Hepatocyte (in vitro differentiated cells): Measurements from ENCODE around the gene AFAP1L2. TPM values are rescaled to one million over a fixed set of nuclear protein-coding genes. Genes with fewer than 3 reads are reported as not detected.

ENCODE experiments used
- DNase-seq: peaks from one replicate; pipeline ENCODE4 v3.0.0-alpha.2; 2016; ENCODE audit warnings: low spot score
- H2AFZ ChIP-seq: fragments of 200-600 bp; sonication (generic); 2 replicates; pipeline ENCODE4 v1.6.0; 2016; ENCODE audit warnings: antibody characterized with exemption, mild to moderate bottlenecking
- H3K27ac ChIP-seq: fragments of 200-600 bp; sonication (generic); 2 replicates; pipeline ENCODE4 v1.5.1; 2016; ENCODE audit warnings: mild to moderate bottlenecking
- H3K27me3 ChIP-seq: fragments of 200-600 bp; sonication (generic); 2 replicates; pipeline ENCODE4 v1.6.1; 2016
- H3K36me3 ChIP-seq: fragments of 200-600 bp; sonication (generic); replicated peaks from 2 replicates; pipeline ENCODE4 v1.5.1; 2016; ENCODE audit warnings: low read depth; ENCODE audit not compliant: insufficient read depth
- H3K4me1 ChIP-seq: fragments of 200-600 bp; sonication (generic); 2 replicates; pipeline ENCODE4 v1.5.1; 2016; ENCODE audit warnings: mild to moderate bottlenecking, moderate library complexity; ENCODE audit not compliant: insufficient read depth
- H3K4me2 ChIP-seq: fragments of 200-600 bp; sonication (generic); 2 replicates; pipeline ENCODE4 v1.6.0; 2016
- H3K4me3 ChIP-seq: fragments of 200-600 bp; sonication (generic); 2 replicates; pipeline ENCODE4 v1.5.1; 2016; ENCODE audit warnings: mild to moderate bottlenecking
- H3K79me2 ChIP-seq: fragments of 200-600 bp; sonication (generic); 2 replicates; pipeline ENCODE4 v1.6.0; 2017; ENCODE audit warnings: mild to moderate bottlenecking
- H3K9me2 ChIP-seq: fragments of 200-600 bp; sonication (generic); replicated peaks from 2 replicates; pipeline ENCODE4 v1.6.0; 2017; ENCODE audit warnings: mild to moderate bottlenecking; ENCODE audit not compliant: insufficient read depth
- H3K9me3 ChIP-seq: fragments of 200-600 bp; sonication (generic); 2 replicates; pipeline ENCODE4 v1.5.1; 2016; ENCODE audit warnings: low read depth, mild to moderate bottlenecking
- H4K20me1 ChIP-seq: fragments of 200-600 bp; sonication (generic); 2 replicates; pipeline ENCODE4 v1.6.0; 2016; ENCODE audit warnings: mild to moderate bottlenecking; ENCODE audit not compliant: insufficient read depth, poor library complexity, severe bottlenecking
- EZH2 ChIP-seq: fragments of 200-600 bp; sonication (generic); IDR thresholded peaks from 2 replicates; pipeline ENCODE4 v1.6.1; 2016; ENCODE audit warnings: antibody characterized with exemption, mild to moderate bottlenecking, borderline replicate concordance
- EZH2phosphoT487 ChIP-seq: fragments of 200-600 bp; sonication (generic); IDR thresholded peaks from one replicate; pipeline ENCODE4 v1.6.1; 2018; ENCODE audit warnings: antibody characterized with exemption, mild to moderate bottlenecking, low read depth, moderate library complexity; ENCODE audit not compliant: unreplicated experiment, severe bottlenecking
- WGBS: methylation state at CpG from one replicate; pipeline ENCODE4 v1.1.6; 2016; ENCODE audit warnings: low lambda C conversion rate; ENCODE audit errors: missing lambda C conversion rate; 5-methylcytosine and 5-hydroxymethylcytosine counted together
- polyA plus RNA-seq: library from polyadenylated mRNA; unstranded; fragments of >200 nt; fragmentation: Nextera tagmentation; extraction: Ambion mirVana; gene quantifications from 2 replicates; pipeline ENCODE4 v1.2.1, GENCODE V29; 2016
- total RNA-seq: library from RNA; depleted of rRNA; stranded (reverse); fragments of >200 nt; gene quantifications from 2 replicates; pipeline ENCODE4 v1.2.3, GENCODE V29; 2014
- TF ChIP-seq, protein P1 (sequence below): fragments of 200-600 bp; sonication (generic); IDR thresholded peaks from 2 replicates; pipeline ENCODE4 v1.5.1; 2016; ENCODE audit warnings: antibody characterized with exemption, mild to moderate bottlenecking; ENCODE audit not compliant: poor library complexity

AFAP1L2 gene
- total and polyA plus RNA-seq, 2 experiments from 2014 or later, result 6.1 to 9.6 TPM

DNA sequence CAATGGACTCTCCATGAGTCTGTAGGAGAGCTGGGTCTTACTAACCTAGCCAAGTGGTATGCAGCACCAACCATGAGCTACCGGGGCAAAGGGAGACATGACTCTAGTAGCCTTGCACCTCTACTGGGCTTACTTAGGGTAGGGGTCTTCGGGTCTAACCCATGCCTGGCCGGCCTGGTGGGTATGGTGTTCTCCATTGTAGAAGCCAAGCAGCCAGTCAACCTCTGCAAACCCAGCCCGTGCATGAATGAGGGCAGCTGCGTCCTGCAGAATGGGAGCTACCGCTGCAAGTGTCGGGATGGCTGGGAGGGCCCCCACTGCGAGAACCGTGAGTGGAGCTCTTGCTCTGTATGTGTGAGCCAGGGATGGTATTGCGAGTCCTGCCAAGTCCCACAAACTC is 114.3 kb downstream of the AFAP1L2 start:
- no peak overlapping the region for H3K27ac ChIP-seq
- H3K27me3 ChIP-seq, result no peaks in the 10 kb centered on the region
- H3K4me2 ChIP-seq, result no peak overlapping the region
- no peak for TF ChIP-seq EZH2phosphoT487
- TF ChIP-seq, protein P1, sequence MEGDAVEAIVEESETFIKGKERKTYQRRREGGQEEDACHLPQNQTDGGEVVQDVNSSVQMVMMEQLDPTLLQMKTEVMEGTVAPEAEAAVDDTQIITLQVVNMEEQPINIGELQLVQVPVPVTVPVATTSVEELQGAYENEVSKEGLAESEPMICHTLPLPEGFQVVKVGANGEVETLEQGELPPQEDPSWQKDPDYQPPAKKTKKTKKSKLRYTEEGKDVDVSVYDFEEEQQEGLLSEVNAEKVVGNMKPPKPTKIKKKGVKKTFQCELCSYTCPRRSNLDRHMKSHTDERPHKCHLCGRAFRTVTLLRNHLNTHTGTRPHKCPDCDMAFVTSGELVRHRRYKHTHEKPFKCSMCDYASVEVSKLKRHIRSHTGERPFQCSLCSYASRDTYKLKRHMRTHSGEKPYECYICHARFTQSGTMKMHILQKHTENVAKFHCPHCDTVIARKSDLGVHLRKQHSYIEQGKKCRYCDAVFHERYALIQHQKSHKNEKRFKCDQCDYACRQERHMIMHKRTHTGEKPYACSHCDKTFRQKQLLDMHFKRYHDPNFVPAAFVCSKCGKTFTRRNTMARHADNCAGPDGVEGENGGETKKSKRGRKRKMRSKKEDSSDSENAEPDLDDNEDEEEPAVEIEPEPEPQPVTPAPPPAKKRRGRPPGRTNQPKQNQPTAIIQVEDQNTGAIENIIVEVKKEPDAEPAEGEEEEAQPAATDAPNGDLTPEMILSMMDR, result no peak
- TF ChIP-seq EZH2, result no peak
- WGBS, result 96% methylated on average over 10 of the region's 10 CpGs
- no peak for DNase-seq
- H3K4me1 ChIP-seq, result no peaks in the 10 kb centered on the region
- no peak overlapping the region for H2AFZ ChIP-seq
- H3K79me2 ChIP-seq, result no peaks in the 10 kb centered on the region
- no peaks in the 10 kb centered on the region for H3K36me3 ChIP-seq
- H3K9me2 ChIP-seq, result no peaks in the 10 kb centered on the region
- peaks cover 8% of the 10 kb centered on the region for H3K9me3 ChIP-seq
- H3K4me3 ChIP-seq, result no peak overlapping the region
- H4K20me1 ChIP-seq, result no peaks in the 10 kb centered on the region

DNA sequence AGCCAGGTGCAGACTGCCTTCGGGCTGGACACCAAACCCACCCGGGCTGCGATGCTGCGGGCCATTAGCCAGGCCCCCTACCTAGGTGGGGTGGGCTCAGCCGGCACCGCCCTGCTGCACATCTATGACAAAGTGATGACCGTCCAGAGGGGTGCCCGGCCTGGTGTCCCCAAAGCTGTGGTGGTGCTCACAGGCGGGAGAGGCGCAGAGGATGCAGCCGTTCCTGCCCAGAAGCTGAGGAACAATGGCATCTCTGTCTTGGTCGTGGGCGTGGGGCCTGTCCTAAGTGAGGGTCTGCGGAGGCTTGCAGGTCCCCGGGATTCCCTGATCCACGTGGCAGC is 115.2 kb downstream of the AFAP1L2 start:
- DNase-seq, result no peak
- Histone ChIP-seq H3K9me2 (no peaks in the 10 kb centered on the region), H3K4me2 (no peak overlapping the region), H3K9me3 (peaks cover 6% of the 10 kb centered on the region), H3K27me3 (no peaks in the 10 kb centered on the region), H4K20me1 (no peaks in the 10 kb centered on the region), H2AFZ (no peak overlapping the region), H3K4me1 (no peaks in the 10 kb centered on the region), H3K36me3 (no peaks in the 10 kb centered on the region), H3K27ac (no peak overlapping the region), H3K4me3 (no peak overlapping the region), H3K79me2 (no peaks in the 10 kb centered on the region)
- 95% methylated on average over 16 of the region's 16 CpGs for WGBS
- TF ChIP-seq EZH2phosphoT487 (no peak), EZH2 (no peak)
- TF ChIP-seq, protein P1, result no peak

DNA sequence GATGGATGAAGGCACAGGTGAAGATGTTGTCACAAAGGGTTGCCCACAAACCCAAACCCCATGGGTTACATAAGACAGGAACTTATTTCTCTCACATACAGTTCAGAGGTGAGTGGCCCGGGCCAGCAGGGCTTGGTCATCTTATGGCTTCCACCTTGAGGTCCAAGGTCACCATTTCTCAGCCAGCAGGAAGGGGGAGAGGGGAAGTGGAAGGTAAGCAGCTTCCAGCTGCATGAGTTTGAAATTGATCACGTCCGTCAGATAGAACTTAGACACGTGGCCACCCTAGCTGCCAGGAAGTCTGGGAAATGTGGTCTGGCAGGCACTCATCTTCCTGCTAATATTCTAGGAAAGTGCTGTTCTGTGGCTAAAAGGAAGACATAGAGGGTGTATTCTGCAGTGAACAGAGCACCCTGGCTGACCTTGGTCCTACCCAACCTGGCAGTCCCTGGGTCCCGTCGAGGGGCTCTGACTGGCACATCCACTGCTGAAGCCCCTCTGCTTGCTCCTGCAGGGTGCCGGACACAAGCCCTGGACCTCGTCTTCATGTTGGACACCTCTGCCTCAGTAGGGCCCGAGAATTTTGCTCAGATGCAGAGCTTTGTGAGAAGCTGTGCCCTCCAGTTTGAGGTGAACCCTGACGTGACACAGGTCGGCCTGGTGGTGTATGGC is 115.7 kb downstream of the AFAP1L2 start:
- Histone ChIP-seq H3K9me2 (no peaks in the 10 kb centered on the region), H3K9me3 (peaks cover 1% of the 10 kb centered on the region), H3K27ac (no peak overlapping the region), H3K4me2 (no peak overlapping the region), H3K36me3 (no peaks in the 10 kb centered on the region), H3K27me3 (no peaks in the 10 kb centered on the region), H2AFZ (no peak overlapping the region), H4K20me1 (no peaks in the 10 kb centered on the region), H3K4me3 (no peak overlapping the region), H3K4me1 (no peaks in the 10 kb centered on the region), H3K79me2 (no peaks in the 10 kb centered on the region)
- no peak for DNase-seq
- 86% methylated on average over 11 of the region's 11 CpGs for WGBS
- TF ChIP-seq EZH2, result no peak
- TF ChIP-seq EZH2phosphoT487, result no peak

DNA sequence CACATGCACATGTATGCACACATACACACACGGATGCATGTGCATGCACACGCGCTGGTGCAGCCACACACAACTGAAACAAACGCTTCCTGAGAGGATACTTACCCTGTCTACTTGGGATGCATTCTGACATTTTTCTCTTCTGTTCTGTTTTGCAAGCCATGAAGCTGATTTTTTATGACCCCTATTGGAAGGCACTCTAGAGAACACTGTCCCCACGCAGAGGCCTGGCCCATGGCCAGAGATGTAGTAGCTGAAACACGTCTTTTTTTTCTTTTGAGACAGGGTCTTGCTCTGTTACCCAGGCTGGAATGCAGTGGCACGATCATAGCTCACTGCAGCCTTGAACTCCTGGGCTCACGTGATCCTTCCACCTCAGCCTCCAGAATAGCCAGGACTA is 117.4 kb downstream of the AFAP1L2 start:
- no peaks in the 10 kb centered on the region for H3K79me2 ChIP-seq
- H3K27me3 ChIP-seq, result no peaks in the 10 kb centered on the region
- DNase-seq, result no peak
- no peak overlapping the region for H3K4me3 ChIP-seq
- no peaks in the 10 kb centered on the region for H3K36me3 ChIP-seq
- no peaks in the 10 kb centered on the region for H3K9me3 ChIP-seq
- no peak for TF ChIP-seq EZH2
- TF ChIP-seq, protein P1, result no peak
- TF ChIP-seq EZH2phosphoT487, result no peak
- 74% methylated on average over 8 of the region's 8 CpGs for WGBS
- H4K20me1 ChIP-seq, result no peaks in the 10 kb centered on the region
- H3K4me1 ChIP-seq, result no peaks in the 10 kb centered on the region
- no peak overlapping the region for H3K27ac ChIP-seq
- H3K4me2 ChIP-seq, result no peak overlapping the region
- no peak overlapping the region for H2AFZ ChIP-seq
- no peaks in the 10 kb centered on the region for H3K9me2 ChIP-seq
